Activated T-cell treated with anti-CD3 and anti-CD28 coated beads, Interleukin-2, amount 50 U/mL, for 4 hours (primary cell): ENCODE measurements around the gene NKD1. TPM values are rescaled to one million over a fixed set of nuclear protein-coding genes. Genes with fewer than 3 reads are reported as not detected.
A peak's percentile ranks its signal among the peaks of the same experiment; 100 is the strongest.
"Not testable (repeated sequence)": the region's sequence is repeated elsewhere in the genome, so short reads cannot be mapped to it uniquely, and the experiment has no call there.

Source experiments
- ATAC-seq, 2 donors: fragments of 200-7000 bp; cut with Tn5 transposase; one replicate each; pipeline ENCODE4 v1.10.0; 2021
- DNase-seq: peaks from one replicate; pipeline ENCODE4 v3.0.0-alpha.2; 2020
- H3K27me3 Mint-ChIP-seq: one replicate; pipeline ENCODE4 v1.8.0; 2021; ENCODE audit warnings: low read depth, mixed read lengths
- H3K36me3 Mint-ChIP-seq: one replicate; pipeline ENCODE4 v1.8.0; 2022; ENCODE audit warnings: mixed read lengths; ENCODE audit not compliant: insufficient read depth
- H3K4me1 Mint-ChIP-seq: one replicate; pipeline ENCODE4 v1.8.0; 2021; ENCODE audit warnings: low read depth, mixed read lengths
- H3K4me3 Mint-ChIP-seq: one replicate; pipeline ENCODE4 v1.8.0; 2021; ENCODE audit warnings: mild to moderate bottlenecking, moderate library complexity, mixed read lengths
- H3K9me3 Mint-ChIP-seq: one replicate; pipeline ENCODE4 v1.8.0; 2021; ENCODE audit warnings: mixed read lengths
- total RNA-seq, 3 donors: library from RNA; stranded (reverse); gene quantifications; one replicate each; pipeline ENCODE4 v1.2.1, GENCODE V29; 2021

Gene NKD1, protein sequence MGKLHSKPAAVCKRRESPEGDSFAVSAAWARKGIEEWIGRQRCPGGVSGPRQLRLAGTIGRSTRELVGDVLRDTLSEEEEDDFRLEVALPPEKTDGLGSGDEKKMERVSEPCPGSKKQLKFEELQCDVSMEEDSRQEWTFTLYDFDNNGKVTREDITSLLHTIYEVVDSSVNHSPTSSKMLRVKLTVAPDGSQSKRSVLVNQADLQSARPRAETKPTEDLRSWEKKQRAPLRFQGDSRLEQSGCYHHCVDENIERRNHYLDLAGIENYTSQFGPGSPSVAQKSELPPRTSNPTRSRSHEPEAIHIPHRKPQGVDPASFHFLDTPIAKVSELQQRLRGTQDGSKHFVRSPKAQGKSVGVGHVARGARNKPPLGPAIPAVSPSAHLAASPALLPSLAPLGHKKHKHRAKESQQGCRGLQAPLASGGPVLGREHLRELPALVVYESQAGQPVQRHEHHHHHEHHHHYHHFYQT
- total RNA-seq, result 1 to 10 TPM; 1.2 to 2.8 (median 1.6) TPM

- DNase-seq, result peak; percentile 65
- Mint-ChIP-seq H3K4me1 (peaks cover 23% of the 10 kb centered on the region), H3K9me3 (peaks cover 6% of the 10 kb centered on the region), H3K36me3 (no peaks in the 10 kb centered on the region), H3K4me3 (peak within 1 kb of the TSS; percentile 86), H3K27me3 (peaks cover 2% of the 10 kb centered on the region)
- ATAC-seq, result peak; percentile 84 to 87
These were observed at the start of gene NKD1 for GRCh38 chr16:50548125-50548908. TSS of gene NKD1 (plus strand) at chr16:50548396. CDS start at chr16:50548554, 158 bp downstream.

- no peak overlapping the region for H3K4me3 Mint-ChIP-seq
- H3K36me3 Mint-ChIP-seq, result no peaks in the 10 kb centered on the region
- H3K4me1 Mint-ChIP-seq, result no peaks in the 10 kb centered on the region
- DNase-seq, result no peak
- peaks cover 3% of the 10 kb centered on the region for H3K27me3 Mint-ChIP-seq
- no peak for ATAC-seq
- no peaks in the 10 kb centered on the region for H3K9me3 Mint-ChIP-seq
These were observed 49.6 kb upstream of the NKD1 start for GRCh38 chr16:50498431-50499155.

- Mint-ChIP-seq H3K9me3 (no peaks in the 10 kb centered on the region), H3K27me3 (peaks cover 5% of the 10 kb centered on the region), H3K36me3 (no peaks in the 10 kb centered on the region), H3K4me3 (no peak overlapping the region), H3K4me1 (no peaks in the 10 kb centered on the region)
- ATAC-seq, result no peak
- no peak for DNase-seq
These were observed 48.9 kb upstream of the NKD1 start for GRCh38 chr16:50499254-50499653.

DNA sequence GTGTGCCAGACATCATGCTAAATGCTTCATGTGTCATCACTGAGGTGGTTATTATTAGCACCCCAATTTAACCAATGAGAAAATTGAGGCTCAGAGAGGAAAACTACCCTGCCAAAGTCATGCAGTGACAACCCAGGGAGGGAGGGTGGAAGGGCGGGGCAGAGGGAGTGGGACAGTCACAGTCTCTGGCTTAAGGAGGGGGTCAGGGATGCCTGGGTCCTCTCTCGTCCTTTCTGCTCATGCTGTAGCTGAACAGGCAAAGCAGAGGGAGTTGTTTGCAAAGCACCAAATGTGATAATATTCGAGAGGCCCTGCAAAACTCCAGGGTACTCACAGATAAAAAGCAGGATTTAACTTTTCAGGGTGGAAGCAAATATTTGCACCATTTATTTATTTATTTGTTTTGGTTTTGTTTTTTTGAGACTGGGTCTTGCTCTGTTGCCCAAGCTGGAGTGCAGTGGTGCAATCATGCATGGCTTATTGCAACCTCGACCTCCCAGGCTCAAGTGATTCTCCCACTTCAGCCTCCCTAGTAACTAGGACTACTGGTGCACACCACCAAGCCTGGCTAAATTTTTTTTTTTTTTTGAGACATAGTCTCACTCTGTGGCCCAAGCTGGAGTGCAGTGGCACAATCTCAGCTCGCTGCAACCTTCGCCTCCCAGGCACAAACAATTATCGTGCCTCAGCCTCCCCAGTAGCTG lies 47.9 kb upstream of the NKD1 start:
- no peak for ATAC-seq
- DNase-seq, result no peak
- no peak overlapping the region for H3K4me3 Mint-ChIP-seq
- no peaks in the 10 kb centered on the region for H3K36me3 Mint-ChIP-seq
- no peaks in the 10 kb centered on the region for H3K9me3 Mint-ChIP-seq
- no peaks in the 10 kb centered on the region for H3K4me1 Mint-ChIP-seq
- peaks cover 5% of the 10 kb centered on the region for H3K27me3 Mint-ChIP-seq

- Mint-ChIP-seq H3K4me1 (no peaks in the 10 kb centered on the region), H3K4me3 (no peak overlapping the region), H3K36me3 (no peaks in the 10 kb centered on the region), H3K9me3 (no peaks in the 10 kb centered on the region), H3K27me3 (peaks cover 5% of the 10 kb centered on the region)
- ATAC-seq (no peak), DNase-seq (no peak)
These were observed 46.9 kb upstream of the NKD1 start for GRCh38 chr16:50501251-50501650.

GRCh38 chr16:50501986-50502615 lies 46.1 kb upstream of the NKD1 start:
- Mint-ChIP-seq H3K4me3 (no peak overlapping the region), H3K36me3 (no peaks in the 10 kb centered on the region), H3K4me1 (no peaks in the 10 kb centered on the region), H3K27me3 (peaks cover 5% of the 10 kb centered on the region), H3K9me3 (no peaks in the 10 kb centered on the region)
- no peak for DNase-seq
- ATAC-seq, result no peak

GRCh38 chr16:50502616-50503011 lies 45.6 kb upstream of the NKD1 start:
- DNase-seq (no peak), ATAC-seq (no peak)
- Mint-ChIP-seq H3K4me1 (no peaks in the 10 kb centered on the region), H3K9me3 (no peaks in the 10 kb centered on the region), H3K36me3 (no peaks in the 10 kb centered on the region), H3K4me3 (no peak overlapping the region), H3K27me3 (peaks cover 5% of the 10 kb centered on the region)

GRCh38 chr16:50503868-50504531 lies 44.2 kb upstream of the NKD1 start:
- not testable (repeated sequence) for ATAC-seq, H3K4me3 Mint-ChIP-seq, H3K4me1 Mint-ChIP-seq, H3K36me3 Mint-ChIP-seq, H3K27me3 Mint-ChIP-seq, H3K9me3 Mint-ChIP-seq, DNase-seq

DNA sequence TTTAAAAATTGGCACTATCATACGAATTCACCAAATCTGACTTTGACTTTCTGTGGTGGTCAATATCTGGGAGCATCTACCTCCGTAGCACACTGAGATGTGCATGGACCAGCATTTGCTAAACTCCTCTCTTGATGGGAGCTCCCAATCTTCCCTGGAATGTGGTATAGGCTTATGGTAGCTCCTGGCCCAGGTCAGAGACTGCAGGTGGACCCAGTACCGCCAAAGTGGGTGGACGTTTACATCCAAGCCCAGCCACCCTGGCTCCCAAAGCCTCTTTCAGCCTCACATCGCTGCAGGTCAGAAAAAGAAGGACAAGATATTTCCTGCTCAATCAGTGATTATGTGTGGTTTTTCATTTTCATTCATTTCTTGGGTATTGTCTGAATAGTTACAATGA lies 43.1 kb upstream of the NKD1 start:
- peaks cover 5% of the 10 kb centered on the region for H3K27me3 Mint-ChIP-seq
- no peak for ATAC-seq
- no peaks in the 10 kb centered on the region for H3K36me3 Mint-ChIP-seq
- DNase-seq, result no peak
- no peaks in the 10 kb centered on the region for H3K9me3 Mint-ChIP-seq
- no peak overlapping the region for H3K4me3 Mint-ChIP-seq
- no peaks in the 10 kb centered on the region for H3K4me1 Mint-ChIP-seq

DNA sequence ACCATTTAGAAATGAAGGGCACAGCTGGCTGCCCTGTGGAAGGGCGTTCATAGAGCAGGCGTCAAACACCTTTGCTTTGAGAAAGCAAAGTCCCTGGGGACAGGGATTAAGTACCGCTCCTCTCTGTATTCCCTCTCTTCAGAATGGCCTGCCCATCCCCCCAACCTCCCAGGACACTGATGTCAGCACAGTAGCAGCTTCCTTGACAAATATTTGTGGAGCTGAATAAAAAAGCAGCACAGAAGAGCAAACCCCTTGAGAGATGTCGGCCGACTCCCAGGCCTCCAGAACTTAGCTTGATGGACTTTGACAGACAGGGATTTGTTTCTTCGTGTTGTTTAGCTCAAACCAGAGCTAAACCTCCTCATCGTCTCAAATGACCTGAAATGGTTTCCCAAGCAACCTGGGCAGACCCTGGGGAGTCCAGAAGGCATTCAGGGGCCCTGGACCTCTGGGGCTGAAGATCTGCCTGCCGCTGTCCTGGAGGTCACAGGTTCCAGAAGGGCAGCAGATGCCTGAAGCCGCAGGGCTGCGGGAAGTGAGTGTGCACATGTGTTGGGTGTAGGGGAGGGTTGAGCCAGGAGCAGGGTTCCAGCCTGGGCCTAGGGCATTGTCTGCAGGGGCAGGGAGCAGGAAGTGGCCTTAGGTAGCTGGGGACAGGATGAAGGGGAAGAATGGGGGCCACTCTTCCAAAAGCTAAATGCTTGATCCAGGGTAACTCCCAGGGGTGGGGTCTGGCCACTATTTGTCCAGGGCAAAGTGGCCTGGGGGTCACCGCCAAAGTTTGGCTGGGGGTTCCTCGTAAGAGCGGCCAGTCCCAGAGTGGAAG lies 42.3 kb upstream of the NKD1 start:
- Mint-ChIP-seq H3K27me3 (peaks cover 5% of the 10 kb centered on the region), H3K9me3 (no peaks in the 10 kb centered on the region), H3K4me1 (no peaks in the 10 kb centered on the region), H3K4me3 (no peak overlapping the region), H3K36me3 (no peaks in the 10 kb centered on the region)
- no peak for ATAC-seq
- no peak for DNase-seq

DNA sequence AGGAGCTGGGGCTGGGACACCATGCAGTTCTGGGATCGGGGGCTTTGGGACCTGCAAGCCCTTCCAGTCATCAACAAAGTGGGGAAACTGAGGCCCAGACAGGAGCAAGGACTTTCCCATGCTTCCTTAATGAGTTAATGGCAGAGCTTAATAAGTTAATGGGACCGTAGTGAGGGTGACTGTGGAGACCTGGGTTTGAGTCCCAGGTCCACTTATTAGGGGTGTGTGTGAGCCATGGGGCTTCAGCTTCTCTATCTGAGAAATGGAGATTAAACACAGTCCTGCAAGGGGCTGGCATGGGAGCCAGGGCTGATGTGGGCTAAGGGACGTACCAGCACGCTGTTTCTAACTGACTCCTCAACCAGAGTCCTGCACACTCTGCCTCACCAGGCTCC lies 41.7 kb upstream of the NKD1 start:
- Mint-ChIP-seq H3K4me3 (no peak overlapping the region), H3K9me3 (no peaks in the 10 kb centered on the region), H3K36me3 (no peaks in the 10 kb centered on the region), H3K27me3 (peaks cover 5% of the 10 kb centered on the region), H3K4me1 (no peaks in the 10 kb centered on the region)
- ATAC-seq (no peak), DNase-seq (no peak)

DNA sequence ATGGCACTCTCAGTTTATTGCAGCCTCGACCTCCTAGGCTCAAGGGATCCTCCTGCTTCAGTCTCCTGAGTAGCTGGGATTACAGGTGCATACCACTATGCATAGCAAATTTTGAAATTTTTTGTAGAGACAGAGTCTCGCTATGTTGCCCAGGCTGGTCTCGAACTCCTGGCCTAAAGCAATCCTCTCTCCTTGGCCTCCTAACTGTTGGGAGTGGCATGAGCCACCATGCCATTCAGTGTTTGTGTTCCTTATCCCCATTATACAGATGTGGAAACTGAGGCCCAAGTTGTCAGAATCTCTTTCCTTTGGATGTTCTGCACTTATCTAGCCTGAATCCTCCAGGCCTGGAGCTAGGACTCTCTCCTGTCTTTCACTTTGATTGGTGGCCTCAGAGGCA lies 40.8 kb upstream of the NKD1 start:
- Mint-ChIP-seq H3K36me3 (no peaks in the 10 kb centered on the region), H3K4me3 (no peak overlapping the region), H3K4me1 (no peaks in the 10 kb centered on the region), H3K9me3 (peaks cover 3% of the 10 kb centered on the region), H3K27me3 (peaks cover 5% of the 10 kb centered on the region)
- DNase-seq, result no peak
- ATAC-seq, result no peak
